GM10266 (cell line): ENCODE results near the gene BAG3.

Experiments
- DNase-seq: peaks from one replicate; pipeline ENCODE4 v3.0.0; 2012; ENCODE audit errors: extremely low spot score
- CTCF ChIP-seq: IDR thresholded peaks from 2 replicates; pipeline ENCODE4 v1.5.1; 2012; ENCODE audit warnings: mild to moderate bottlenecking, low read depth; ENCODE audit not compliant: control insufficient read depth, insufficient read depth; ENCODE audit errors: missing control alignments

BAG3 gene

GRCh38 chr10:119713744-119714483 lies 62.7 kb downstream of the BAG3 start:
- no peak for DNase-seq
- TF ChIP-seq CTCF, result no peak

- DNase-seq, result no peak
- no peak for TF ChIP-seq CTCF
These were observed 63.3 kb downstream of the BAG3 start for GRCh38 chr10:119714484-119714816.

- DNase-seq, result no peak
- TF ChIP-seq CTCF, result no peak
These were observed 64.7 kb downstream of the BAG3 start for GRCh38 chr10:119715628-119716505.

- no peak for DNase-seq
- no peak for TF ChIP-seq CTCF
These were observed 72.0 kb downstream of the BAG3 start for GRCh38 chr10:119723161-119723560.

GRCh38 chr10:119723624-119724023 lies 72.4 kb downstream of the BAG3 start:
- no peak for TF ChIP-seq CTCF
- no peak for DNase-seq

- no peak for TF ChIP-seq CTCF
- DNase-seq, result peak; percentile 68
These were observed 73.7 kb downstream of the BAG3 start for GRCh38 chr10:119724593-119725516.
